Adrenal gland (tissue), 5 donors: ENCODE measurements around the gene FBXO2.

Source experiments
- POLR2A ChIP-seq, 2 donors: fragments of 450-650 bp; IDR thresholded peaks; one replicate each; pipeline ENCODE4 v1.6.1; 2017; ENCODE audit warnings: antibody characterized with exemption in 2 of 2, mild to moderate bottlenecking in 2 of 2, moderate library complexity in 1 of 2
- TF ChIP-seq, protein P1 (sequence below), 6 experiments: fragments of 450-650 bp in 4 of 6; fragments of 200-600 bp in 2 of 6; sonication (generic) in 1 of 6; IDR thresholded peaks; 1 replicate in 5 of 6; 2 replicates in 1 of 6; pipeline versions ENCODE4 v1.5.1 to v1.8.0; 2016 to 2021; ENCODE audit warnings: antibody characterized with exemption in 6 of 6, mild to moderate bottlenecking in 2 of 6, moderate library complexity in 1 of 6
- donor health status: DM: no; HTN: no; CAD: no.

GRCh38 chr1:11617314-11617713 lies 36.9 kb downstream of the FBXO2 start:
- no peak for TF ChIP-seq POLR2A (IDR thresholded peaks at IDR 0.05)
- TF ChIP-seq, protein P1, sequence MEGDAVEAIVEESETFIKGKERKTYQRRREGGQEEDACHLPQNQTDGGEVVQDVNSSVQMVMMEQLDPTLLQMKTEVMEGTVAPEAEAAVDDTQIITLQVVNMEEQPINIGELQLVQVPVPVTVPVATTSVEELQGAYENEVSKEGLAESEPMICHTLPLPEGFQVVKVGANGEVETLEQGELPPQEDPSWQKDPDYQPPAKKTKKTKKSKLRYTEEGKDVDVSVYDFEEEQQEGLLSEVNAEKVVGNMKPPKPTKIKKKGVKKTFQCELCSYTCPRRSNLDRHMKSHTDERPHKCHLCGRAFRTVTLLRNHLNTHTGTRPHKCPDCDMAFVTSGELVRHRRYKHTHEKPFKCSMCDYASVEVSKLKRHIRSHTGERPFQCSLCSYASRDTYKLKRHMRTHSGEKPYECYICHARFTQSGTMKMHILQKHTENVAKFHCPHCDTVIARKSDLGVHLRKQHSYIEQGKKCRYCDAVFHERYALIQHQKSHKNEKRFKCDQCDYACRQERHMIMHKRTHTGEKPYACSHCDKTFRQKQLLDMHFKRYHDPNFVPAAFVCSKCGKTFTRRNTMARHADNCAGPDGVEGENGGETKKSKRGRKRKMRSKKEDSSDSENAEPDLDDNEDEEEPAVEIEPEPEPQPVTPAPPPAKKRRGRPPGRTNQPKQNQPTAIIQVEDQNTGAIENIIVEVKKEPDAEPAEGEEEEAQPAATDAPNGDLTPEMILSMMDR (IDR thresholded peaks at IDR 0.05) = no peak
